ENCODE data around the gene ANKRD18A.
"Not testable (repeated sequence)": the region's sequence is repeated elsewhere in the genome, so short reads cannot be mapped to it uniquely, and the experiment has no call there.

ANKRD18A gene

GRCh38 chr9:38629511-38629910 lies 9.1 kb upstream of the ANKRD18A start:
- no peak for DNase-seq (ENCODE audit: extremely low read depth in 1 of 2, low read depth in 1 of 2)

- no peak for DNase-seq (ENCODE audit: extremely low read depth in 1 of 2, low read depth in 1 of 2)
Observed at GRCh38 chr9:38626006-38626405, 5.6 kb upstream of the ANKRD18A start.

GRCh38 chr9:38622951-38623350 lies 2.6 kb upstream of the ANKRD18A start:
- no peak for DNase-seq (ENCODE audit: extremely low read depth in 1 of 2, low read depth in 1 of 2)

GRCh38 chr9:38622288-38622674 lies 1.9 kb upstream of the ANKRD18A start:
- DNase-seq (ENCODE audit: extremely low read depth in 1 of 2, low read depth in 1 of 2): no peak

GRCh38 chr9:38621434-38622287 lies 1.3 kb upstream of the ANKRD18A start:
- peak in 1 of 2 donors; percentile 26 for DNase-seq (ENCODE audit: extremely low read depth in 1 of 2, low read depth in 1 of 2)

- no peak for DNase-seq (ENCODE audit: extremely low read depth in 1 of 2, low read depth in 1 of 2)
Observed at GRCh38 chr9:38619556-38620447, 594 bp downstream of the ANKRD18A start.

- DNase-seq (ENCODE audit: extremely low read depth in 1 of 2, low read depth in 1 of 2): not testable (repeated sequence)
Observed at GRCh38 chr9:38598029-38598745, 22.2 kb downstream of the ANKRD18A start.

- DNase-seq (ENCODE audit: extremely low read depth in 1 of 2, low read depth in 1 of 2): not testable (repeated sequence)
Observed at GRCh38 chr9:38595117-38595516, 25.3 kb downstream of the ANKRD18A start.

GRCh38 chr9:38591346-38592063 lies 28.9 kb downstream of the ANKRD18A start:
- not testable (repeated sequence) for DNase-seq (ENCODE audit: extremely low read depth in 1 of 2, low read depth in 1 of 2)

GRCh38 chr9:38583765-38584164 lies 36.6 kb downstream of the ANKRD18A start:
- not testable (repeated sequence) for DNase-seq (ENCODE audit: extremely low read depth in 1 of 2, low read depth in 1 of 2)

- not testable (repeated sequence) for DNase-seq (ENCODE audit: extremely low read depth in 1 of 2, low read depth in 1 of 2)
Observed at GRCh38 chr9:38580112-38580511, 40.3 kb downstream of the ANKRD18A start.

GRCh38 chr9:38576181-38576580 lies 44.2 kb downstream of the ANKRD18A start:
- DNase-seq (ENCODE audit: extremely low read depth in 1 of 2, low read depth in 1 of 2): not testable (repeated sequence)

GRCh38 chr9:38566048-38566447 lies 54.3 kb downstream of the ANKRD18A start:
- not testable (repeated sequence) for DNase-seq (ENCODE audit: extremely low read depth in 1 of 2, low read depth in 1 of 2)

GRCh38 chr9:38565178-38565577 lies 55.2 kb downstream of the ANKRD18A start:
- not testable (repeated sequence) for DNase-seq (ENCODE audit: extremely low read depth in 1 of 2, low read depth in 1 of 2)

- DNase-seq (ENCODE audit: extremely low read depth in 1 of 2, low read depth in 1 of 2): not testable (repeated sequence)
Observed at GRCh38 chr9:38563911-38564310, 56.5 kb downstream of the ANKRD18A start.

GRCh38 chr9:38561134-38561533 lies 59.3 kb downstream of the ANKRD18A start:
- DNase-seq (ENCODE audit: extremely low read depth in 1 of 2, low read depth in 1 of 2): not testable (repeated sequence)

GRCh38 chr9:38559172-38559571 lies 61.2 kb downstream of the ANKRD18A start:
- not testable (repeated sequence) for DNase-seq (ENCODE audit: extremely low read depth in 1 of 2, low read depth in 1 of 2)

- not testable (repeated sequence) for DNase-seq (ENCODE audit: extremely low read depth in 1 of 2, low read depth in 1 of 2)
Observed at GRCh38 chr9:38557746-38558145, 62.6 kb downstream of the ANKRD18A start.

- DNase-seq (ENCODE audit: extremely low read depth in 1 of 2, low read depth in 1 of 2): not testable (repeated sequence)
Observed at GRCh38 chr9:38554966-38555365, 65.4 kb downstream of the ANKRD18A start.

- not testable (repeated sequence) for DNase-seq (ENCODE audit: extremely low read depth in 1 of 2, low read depth in 1 of 2)
Observed at GRCh38 chr9:38553019-38553418, 67.4 kb downstream of the ANKRD18A start.
